ENCODE measurements around the gene CAMK1D.

The CAMK1D gene

DNA sequence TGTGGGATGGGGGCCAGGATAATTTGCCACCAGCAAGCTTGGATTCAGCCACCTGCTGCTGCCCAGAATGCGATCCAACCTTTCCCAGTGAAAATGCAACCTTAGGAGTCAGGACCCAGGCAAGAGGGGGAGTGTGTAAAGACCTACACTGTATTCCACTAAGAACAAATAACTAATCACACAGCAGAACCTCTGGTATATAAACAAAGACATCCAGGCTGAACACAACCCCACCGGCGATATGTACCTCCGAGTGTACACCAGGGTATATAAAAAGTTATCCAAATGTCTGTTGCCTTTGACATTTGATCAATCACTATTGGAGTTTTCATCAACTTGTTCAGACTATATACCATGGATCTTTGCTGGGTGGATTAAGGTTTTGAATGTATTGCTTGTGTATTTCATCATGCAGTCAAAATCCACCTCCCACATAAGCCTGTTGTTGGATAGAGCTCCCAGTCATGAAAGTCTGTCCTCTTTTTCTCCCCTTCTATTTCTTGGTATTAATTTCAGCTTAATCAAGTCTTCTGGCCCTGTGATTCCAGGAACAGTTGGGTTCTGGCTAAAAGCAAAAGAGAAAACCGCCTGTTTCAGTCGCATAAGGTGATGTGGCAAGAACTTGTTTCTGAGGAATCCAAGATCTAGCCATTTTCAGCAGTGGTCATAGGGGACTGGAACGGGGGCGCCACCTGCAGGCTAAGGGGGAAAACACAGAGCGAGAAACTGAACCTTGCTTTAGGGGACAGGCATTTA is 361.4 kb downstream of the CAMK1D start:
- ATAC-seq = peak; percentile 47

GRCh38 chr10:12711350-12711708 is 362.0 kb downstream of the CAMK1D start:
- no peak for ATAC-seq
- TF ChIP-seq POU6F1 (CRISPR knock-in tag; IDR thresholded peaks at IDR 0.05; ENCODE audit: borderline replicate concordance, low read depth) = no peak
- no peak for TF ChIP-seq ZNF565 (CRISPR knock-in tag; conservative IDR thresholded peaks at IDR 0.05; ENCODE audit: low read depth)
- TF ChIP-seq CSRNP3 (CRISPR knock-in tag; IDR thresholded peaks at IDR 0.05) = no peak
- no peak for TF ChIP-seq ESRRG (CRISPR knock-in tag; IDR thresholded peaks at IDR 0.05)
- no peak for TF ChIP-seq ZFP3 (CRISPR knock-in tag; IDR thresholded peaks at IDR 0.05)
- TF ChIP-seq, protein P1, sequence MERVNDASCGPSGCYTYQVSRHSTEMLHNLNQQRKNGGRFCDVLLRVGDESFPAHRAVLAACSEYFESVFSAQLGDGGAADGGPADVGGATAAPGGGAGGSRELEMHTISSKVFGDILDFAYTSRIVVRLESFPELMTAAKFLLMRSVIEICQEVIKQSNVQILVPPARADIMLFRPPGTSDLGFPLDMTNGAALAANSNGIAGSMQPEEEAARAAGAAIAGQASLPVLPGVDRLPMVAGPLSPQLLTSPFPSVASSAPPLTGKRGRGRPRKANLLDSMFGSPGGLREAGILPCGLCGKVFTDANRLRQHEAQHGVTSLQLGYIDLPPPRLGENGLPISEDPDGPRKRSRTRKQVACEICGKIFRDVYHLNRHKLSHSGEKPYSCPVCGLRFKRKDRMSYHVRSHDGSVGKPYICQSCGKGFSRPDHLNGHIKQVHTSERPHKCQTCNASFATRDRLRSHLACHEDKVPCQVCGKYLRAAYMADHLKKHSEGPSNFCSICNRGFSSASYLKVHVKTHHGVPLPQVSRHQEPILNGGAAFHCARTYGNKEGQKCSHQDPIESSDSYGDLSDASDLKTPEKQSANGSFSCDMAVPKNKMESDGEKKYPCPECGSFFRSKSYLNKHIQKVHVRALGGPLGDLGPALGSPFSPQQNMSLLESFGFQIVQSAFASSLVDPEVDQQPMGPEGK (CRISPR knock-in tag; IDR thresholded peaks at IDR 0.05; ENCODE audit: borderline replicate concordance) = no peak
- TF ChIP-seq RARB (CRISPR knock-in tag; IDR thresholded peaks at IDR 0.05) = no peak
- TF ChIP-seq TSHZ2 (CRISPR knock-in tag; IDR thresholded peaks at IDR 0.05) = no peak
- TF ChIP-seq ZNF8 (CRISPR knock-in tag; IDR thresholded peaks at IDR 0.05) = no peak
- TF ChIP-seq BACH2 (CRISPR knock-in tag; IDR thresholded peaks at IDR 0.05; ENCODE audit: borderline replicate concordance) = no peak
- TF ChIP-seq GLIS3 (CRISPR knock-in tag; IDR thresholded peaks at IDR 0.05) = no peak
- TF ChIP-seq OSR1 (CRISPR knock-in tag; IDR thresholded peaks at IDR 0.05) = no peak
- TF ChIP-seq ARNTL (CRISPR knock-in tag; IDR thresholded peaks at IDR 0.05; ENCODE audit: borderline replicate concordance, low read depth) = no peak
- TF ChIP-seq ISL1 (CRISPR knock-in tag; IDR thresholded peaks at IDR 0.05) = no peak
- no peak for TF ChIP-seq ZNF70 (CRISPR knock-in tag; IDR thresholded peaks at IDR 0.05)
- no peak for TF ChIP-seq PPARA (CRISPR knock-in tag; IDR thresholded peaks at IDR 0.05; ENCODE audit: borderline replicate concordance)
- no peak for TF ChIP-seq TCF4 (CRISPR knock-in tag; IDR thresholded peaks at IDR 0.05; ENCODE audit: borderline replicate concordance)
- no peak for TF ChIP-seq ZC3H10 (CRISPR knock-in tag; IDR thresholded peaks at IDR 0.05)
- no peak for TF ChIP-seq CSDC2 (CRISPR knock-in tag; IDR thresholded peaks at IDR 0.05)
- no peak for TF ChIP-seq TOX (CRISPR knock-in tag; IDR thresholded peaks at IDR 0.05; ENCODE audit: borderline replicate concordance)

More for the DNA sequence above, 361.4 kb downstream of the CAMK1D start:
- TF ChIP-seq, protein P2, sequence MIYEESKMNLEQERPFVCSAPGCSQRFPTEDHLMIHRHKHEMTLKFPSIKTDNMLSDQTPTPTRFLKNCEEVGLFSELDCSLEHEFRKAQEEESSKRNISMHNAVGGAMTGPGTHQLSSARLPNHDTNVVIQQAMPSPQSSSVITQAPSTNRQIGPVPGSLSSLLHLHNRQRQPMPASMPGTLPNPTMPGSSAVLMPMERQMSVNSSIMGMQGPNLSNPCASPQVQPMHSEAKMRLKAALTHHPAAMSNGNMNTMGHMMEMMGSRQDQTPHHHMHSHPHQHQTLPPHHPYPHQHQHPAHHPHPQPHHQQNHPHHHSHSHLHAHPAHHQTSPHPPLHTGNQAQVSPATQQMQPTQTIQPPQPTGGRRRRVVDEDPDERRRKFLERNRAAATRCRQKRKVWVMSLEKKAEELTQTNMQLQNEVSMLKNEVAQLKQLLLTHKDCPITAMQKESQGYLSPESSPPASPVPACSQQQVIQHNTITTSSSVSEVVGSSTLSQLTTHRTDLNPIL (CRISPR knock-in tag; IDR thresholded peaks at IDR 0.05; ENCODE audit: low read depth) = no peak
- TF ChIP-seq ZNF70 (CRISPR knock-in tag; IDR thresholded peaks at IDR 0.05) = no peak
- TF ChIP-seq CSRNP3 (CRISPR knock-in tag; IDR thresholded peaks at IDR 0.05) = no peak
- no peak for TF ChIP-seq TCF4 (CRISPR knock-in tag; IDR thresholded peaks at IDR 0.05; ENCODE audit: borderline replicate concordance)
- no peak for TF ChIP-seq TOX (CRISPR knock-in tag; IDR thresholded peaks at IDR 0.05; ENCODE audit: borderline replicate concordance)
- TF ChIP-seq ESRRG (CRISPR knock-in tag; IDR thresholded peaks at IDR 0.05) = no peak
- no peak for TF ChIP-seq ZFP30 (CRISPR knock-in tag; IDR thresholded peaks at IDR 0.05)
- TF ChIP-seq, protein P1 (CRISPR knock-in tag; IDR thresholded peaks at IDR 0.05; ENCODE audit: borderline replicate concordance) = no peak
- TF ChIP-seq GLIS3 (CRISPR knock-in tag; IDR thresholded peaks at IDR 0.05) = no peak
- no peak for TF ChIP-seq ISL1 (CRISPR knock-in tag; IDR thresholded peaks at IDR 0.05)
- no peak for TF ChIP-seq ZNF565 (CRISPR knock-in tag; conservative IDR thresholded peaks at IDR 0.05; ENCODE audit: low read depth)

All from SK-N-SH treated with all-trans-retinoic acid at 6 μM for 48 hours (cell line).